Fibroblast of lung (primary cell): ENCODE measurements around the gene SEC14L5. TPM values are rescaled to one million over a fixed set of nuclear protein-coding genes. Genes with fewer than 3 reads are reported as not detected.

Experiments
- DNase-seq, 2 donors: peaks; one replicate each; pipeline versions ENCODE4 v3.0.0 to v3.0.0-alpha.2; 2010; ENCODE audit warnings: low read depth in 2 of 2
- H2AFZ ChIP-seq: 2 replicates; pipeline ENCODE4 v1.5.1; 2012; ENCODE audit warnings: low read length, control low read depth, inconsistent platforms
- H3K27ac ChIP-seq: 2 replicates; pipeline ENCODE4 v1.5.1; 2011; ENCODE audit warnings: low read length, control low read depth; ENCODE audit not compliant: insufficient read depth
- H3K27me3 ChIP-seq: 2 replicates; pipeline ENCODE4 v1.5.1; 2011; ENCODE audit warnings: mild to moderate bottlenecking, low read length; ENCODE audit not compliant: control insufficient read depth, insufficient read depth
- H3K36me3 ChIP-seq: 2 replicates; pipeline ENCODE4 v1.5.1; 2011; ENCODE audit warnings: low read length; ENCODE audit not compliant: control insufficient read depth, insufficient read depth
- H3K4me1 ChIP-seq: 2 replicates; pipeline ENCODE4 v1.5.1; 2011; ENCODE audit warnings: low read length; ENCODE audit not compliant: control insufficient read depth, insufficient read depth; ENCODE audit errors: extremely low read depth
- H3K4me2 ChIP-seq: 2 replicates; pipeline ENCODE4 v1.5.1; 2011; ENCODE audit warnings: low read length, control low read depth; ENCODE audit not compliant: insufficient read depth; ENCODE audit errors: extremely low read depth
- H3K4me3 ChIP-seq, 4 experiments: fragments of 200-600 bp in 1 of 4; sonication (generic) in 1 of 4; replicated peaks in 1 of 4; 2 replicates each; pipeline ENCODE4 v1.5.1; 2011 to 2016; ENCODE audit warnings: low read length in 4 of 4, low read depth in 3 of 4, mild to moderate bottlenecking in 3 of 4, control low read depth in 2 of 4, inconsistent platforms in 1 of 4, mixed read lengths in 1 of 4; ENCODE audit not compliant: insufficient read depth in 1 of 4; ENCODE audit errors: control extremely low read depth in 1 of 4
- H3K79me2 ChIP-seq: 2 replicates; pipeline ENCODE4 v1.5.1; 2012; ENCODE audit warnings: mild to moderate bottlenecking, low read length, inconsistent platforms; ENCODE audit not compliant: control insufficient read depth, insufficient read depth
- H3K9ac ChIP-seq: 2 replicates; pipeline ENCODE4 v1.5.1; 2011; ENCODE audit warnings: mild to moderate bottlenecking, low read length, control low read depth; ENCODE audit not compliant: insufficient read depth
- H3K9me3 ChIP-seq: 2 replicates; pipeline ENCODE4 v1.5.1; 2012; ENCODE audit warnings: low read depth, low read length; ENCODE audit not compliant: control insufficient read depth, insufficient read depth
- H4K20me1 ChIP-seq: 2 replicates; pipeline ENCODE4 v1.5.1; 2011; ENCODE audit warnings: low read length; ENCODE audit not compliant: control insufficient read depth, insufficient read depth; ENCODE audit errors: extremely low read depth
- EZH2 ChIP-seq: IDR thresholded peaks from 2 replicates; pipeline ENCODE4 v1.5.1; 2012; ENCODE audit warnings: low read length, control low read depth, mild to moderate bottlenecking; ENCODE audit errors: missing control alignments
- polyA plus RNA-seq, 2 donors: library from polyadenylated mRNA; depleted of rRNA in 1 of 2; stranded (reverse) in 1 of 2; unstranded in 1 of 2; fragments of >200 nt; gene quantifications; 2 replicates each; pipeline ENCODE4 v1.2.1, GENCODE V29; 2011 to 2012; ENCODE audit warnings: missing spikeins in 1 of 2
- total RNA-seq: library from RNA; depleted of rRNA; stranded (reverse); fragments of >200 nt; gene quantifications from 2 replicates; pipeline ENCODE4 v1.2.1, GENCODE V29; 2014
- TF ChIP-seq, protein P1 (sequence below), 2 donors: IDR thresholded peaks in 1 of 2; conservative IDR thresholded peaks in 1 of 2; 1 replicate in 1 of 2; 2 replicates in 1 of 2; pipeline ENCODE4 v1.5.1; 2011 to 2012; ENCODE audit warnings: low read length in 2 of 2, control low read depth in 1 of 2, inconsistent platforms in 1 of 2, low read depth in 1 of 2, mild to moderate bottlenecking in 1 of 2

SEC14L5 gene
- total and polyA plus RNA-seq, 2 donors (not counting 1 experiment from before 2014, with no cell fraction given): 0.05 to 0.99 TPM

DNA sequence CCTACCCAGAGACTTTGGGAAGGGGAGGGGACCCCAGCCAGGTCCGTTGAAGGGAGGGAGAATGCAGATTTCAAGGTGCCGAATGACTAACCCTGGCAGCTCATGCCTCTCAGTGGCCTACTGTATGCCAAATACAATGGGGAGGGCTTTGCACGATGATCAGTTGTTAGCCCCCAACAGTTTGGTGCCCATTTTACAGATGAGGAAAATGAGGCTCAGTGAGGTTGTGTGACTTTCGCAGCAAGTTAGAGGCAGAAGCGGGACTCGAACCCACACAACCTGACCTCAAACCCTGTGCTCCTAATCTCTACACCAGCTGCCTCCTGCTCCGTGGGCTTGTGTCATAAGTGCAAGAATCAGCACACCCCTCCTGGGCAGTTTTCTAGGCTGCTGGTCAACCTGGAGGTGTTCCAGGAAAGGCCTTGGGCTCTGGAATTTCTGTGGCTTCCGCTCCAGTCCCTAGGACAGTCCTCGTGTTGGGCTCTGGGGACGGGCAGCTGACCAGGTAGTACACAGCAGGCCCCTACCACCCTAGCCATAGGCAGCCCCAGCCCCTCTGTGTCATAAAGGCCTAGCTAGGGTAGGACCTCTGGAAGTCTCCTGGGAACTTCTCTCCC lies 87.5 kb downstream of the SEC14L5 start:
- no peak overlapping the region for H3K4me3 ChIP-seq
- no peak overlapping the region for H2AFZ ChIP-seq
- H3K4me2 ChIP-seq: no peak overlapping the region
- H3K27ac ChIP-seq: no peak overlapping the region
- H3K9ac ChIP-seq: no peak overlapping the region
- no peaks in the 10 kb centered on the region for H3K36me3 ChIP-seq
- TF ChIP-seq, protein P1, sequence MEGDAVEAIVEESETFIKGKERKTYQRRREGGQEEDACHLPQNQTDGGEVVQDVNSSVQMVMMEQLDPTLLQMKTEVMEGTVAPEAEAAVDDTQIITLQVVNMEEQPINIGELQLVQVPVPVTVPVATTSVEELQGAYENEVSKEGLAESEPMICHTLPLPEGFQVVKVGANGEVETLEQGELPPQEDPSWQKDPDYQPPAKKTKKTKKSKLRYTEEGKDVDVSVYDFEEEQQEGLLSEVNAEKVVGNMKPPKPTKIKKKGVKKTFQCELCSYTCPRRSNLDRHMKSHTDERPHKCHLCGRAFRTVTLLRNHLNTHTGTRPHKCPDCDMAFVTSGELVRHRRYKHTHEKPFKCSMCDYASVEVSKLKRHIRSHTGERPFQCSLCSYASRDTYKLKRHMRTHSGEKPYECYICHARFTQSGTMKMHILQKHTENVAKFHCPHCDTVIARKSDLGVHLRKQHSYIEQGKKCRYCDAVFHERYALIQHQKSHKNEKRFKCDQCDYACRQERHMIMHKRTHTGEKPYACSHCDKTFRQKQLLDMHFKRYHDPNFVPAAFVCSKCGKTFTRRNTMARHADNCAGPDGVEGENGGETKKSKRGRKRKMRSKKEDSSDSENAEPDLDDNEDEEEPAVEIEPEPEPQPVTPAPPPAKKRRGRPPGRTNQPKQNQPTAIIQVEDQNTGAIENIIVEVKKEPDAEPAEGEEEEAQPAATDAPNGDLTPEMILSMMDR (conservative IDR thresholded peaks at IDR 0.05 in 1 of 2, IDR thresholded peaks at IDR 0.05 in 1 of 2; ENCODE audit: low read depth in 1 of 2, low read length in 2 of 2): no peak
- TF ChIP-seq EZH2: no peak
- DNase-seq: no peak
- H3K4me1 ChIP-seq: no peaks in the 10 kb centered on the region
- H4K20me1 ChIP-seq: no peaks in the 10 kb centered on the region
- no peaks in the 10 kb centered on the region for H3K27me3 ChIP-seq
- no peaks in the 10 kb centered on the region for H3K9me3 ChIP-seq
- no peaks in the 10 kb centered on the region for H3K79me2 ChIP-seq

DNA sequence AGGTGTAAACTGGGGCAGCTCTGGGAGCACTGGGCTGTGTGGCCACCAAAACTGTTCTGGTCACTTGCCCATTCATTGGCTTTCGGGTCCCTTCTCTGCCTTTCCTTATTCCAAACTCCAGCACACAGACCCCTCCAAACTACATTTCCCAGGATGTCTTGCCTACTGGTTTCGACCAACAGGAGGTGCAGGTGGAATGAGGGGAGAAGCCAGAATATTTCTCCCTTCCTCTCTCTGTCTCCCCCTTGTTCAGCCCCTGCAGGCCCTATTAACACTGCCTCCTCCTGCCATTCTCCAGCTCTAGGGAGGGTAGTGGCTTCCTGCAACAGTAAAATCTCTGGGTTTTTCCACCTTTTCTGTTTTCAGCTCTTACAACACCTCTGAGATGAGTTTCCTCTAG lies 88.8 kb downstream of the SEC14L5 start:
- Histone ChIP-seq H2AFZ (no peak overlapping the region), H3K9ac (no peak overlapping the region), H3K27ac (no peak overlapping the region), H3K4me1 (no peaks in the 10 kb centered on the region), H3K9me3 (no peaks in the 10 kb centered on the region), H3K79me2 (no peaks in the 10 kb centered on the region), H3K27me3 (no peaks in the 10 kb centered on the region), H3K4me3 (no peak overlapping the region), H3K4me2 (no peak overlapping the region), H3K36me3 (no peaks in the 10 kb centered on the region), H4K20me1 (no peaks in the 10 kb centered on the region)
- DNase-seq: no peak
- no peak for TF ChIP-seq EZH2
- TF ChIP-seq, protein P1 (conservative IDR thresholded peaks at IDR 0.05 in 1 of 2, IDR thresholded peaks at IDR 0.05 in 1 of 2; ENCODE audit: low read depth in 1 of 2, low read length in 2 of 2): no peak

DNA sequence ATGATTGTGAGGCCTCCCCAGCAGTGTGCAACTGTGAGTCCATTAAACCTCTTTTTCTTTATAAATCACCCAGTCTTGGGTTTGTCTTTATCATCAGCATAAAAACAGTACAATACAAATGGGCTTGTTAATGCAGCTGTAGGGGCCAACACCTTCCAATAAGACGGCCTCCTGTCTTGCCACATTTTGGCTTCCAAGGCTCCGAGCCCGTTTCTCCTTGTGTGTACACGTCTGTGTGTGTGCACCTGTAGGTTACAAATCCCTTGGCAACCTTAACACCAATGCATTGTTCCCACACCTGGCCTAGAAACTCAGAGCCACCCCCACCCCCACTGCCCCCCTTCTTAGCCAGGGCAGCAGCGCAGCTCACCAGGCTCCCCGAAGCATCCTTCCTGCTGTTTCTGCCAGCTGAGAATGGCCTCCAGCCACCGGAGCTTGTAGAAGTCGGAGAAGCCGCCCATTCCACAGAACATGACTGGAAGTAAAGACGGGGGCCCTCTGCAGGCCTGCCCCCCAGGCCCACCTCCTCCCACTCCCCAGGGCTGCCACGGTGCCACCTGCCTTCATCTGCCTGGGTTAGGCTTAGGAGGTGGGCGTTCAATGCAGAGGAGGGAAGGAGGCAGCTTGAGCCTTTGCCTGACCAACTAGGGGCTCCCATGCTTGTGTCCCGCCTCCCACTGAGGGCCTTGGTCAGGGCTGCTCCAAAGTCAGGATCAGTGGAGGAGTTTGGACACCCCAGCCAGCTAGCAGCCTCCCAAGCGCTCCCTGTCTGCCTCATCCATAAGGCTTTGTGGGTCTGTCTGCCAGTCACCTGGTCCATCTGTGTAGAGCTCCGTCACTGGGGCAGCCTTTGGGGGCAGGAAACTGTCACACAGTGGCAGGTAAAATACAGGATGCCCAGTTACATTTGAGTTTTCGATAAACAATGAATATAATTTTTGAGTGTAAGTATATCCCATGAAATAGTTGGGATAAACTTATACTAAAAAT lies 97.0 kb downstream of the SEC14L5 start:
- TF ChIP-seq, protein P1 (conservative IDR thresholded peaks at IDR 0.05 in 1 of 2, IDR thresholded peaks at IDR 0.05 in 1 of 2; ENCODE audit: low read depth in 1 of 2, low read length in 2 of 2): no peak
- no peak for TF ChIP-seq EZH2
- H3K4me2 ChIP-seq: no peak overlapping the region
- H4K20me1 ChIP-seq: no peaks in the 10 kb centered on the region
- H2AFZ ChIP-seq: no peak overlapping the region
- no peak overlapping the region for H3K27ac ChIP-seq
- DNase-seq: no peak
- no peaks in the 10 kb centered on the region for H3K27me3 ChIP-seq
- no peak overlapping the region for H3K9ac ChIP-seq
- no peaks in the 10 kb centered on the region for H3K79me2 ChIP-seq
- no peak overlapping the region for H3K4me3 ChIP-seq
- H3K4me1 ChIP-seq: no peaks in the 10 kb centered on the region
- no peaks in the 10 kb centered on the region for H3K9me3 ChIP-seq
- H3K36me3 ChIP-seq: no peaks in the 10 kb centered on the region
